Osteoblast (primary cell): ENCODE results near the gene RING1. TPM values are rescaled to one million over a fixed set of nuclear protein-coding genes. Genes with fewer than 3 reads are reported as not detected.

Experiments
- DNase-seq: peaks from one replicate; pipeline ENCODE4 v3.0.0; 2011; ENCODE audit warnings: low spot score, mixed read lengths; ENCODE audit not compliant: insufficient read length; ENCODE audit errors: missing footprints
- H2AFZ ChIP-seq: 2 replicates; pipeline ENCODE4 v1.6.0; 2011; ENCODE audit warnings: mild to moderate bottlenecking, low read length
- H3K27ac ChIP-seq: 2 replicates; pipeline ENCODE4 v1.5.1; 2011; ENCODE audit warnings: mild to moderate bottlenecking, low read depth, low read length, moderate library complexity
- H3K27me3 ChIP-seq: 2 replicates; pipeline ENCODE4 v1.6.0; 2012; ENCODE audit warnings: mild to moderate bottlenecking, control low read depth, inconsistent platforms, low read length, moderate library complexity; ENCODE audit not compliant: insufficient read depth
- H3K36me3 ChIP-seq: 2 replicates; pipeline ENCODE4 v1.5.1; 2011; ENCODE audit warnings: mild to moderate bottlenecking, low read length, control low read depth, moderate library complexity; ENCODE audit not compliant: insufficient read depth
- H3K4me1 ChIP-seq: 2 replicates; pipeline ENCODE4 v1.5.1; 2011; ENCODE audit warnings: mild to moderate bottlenecking, low read length, control low read depth, moderate library complexity; ENCODE audit not compliant: insufficient read depth
- H3K4me2 ChIP-seq: 2 replicates; pipeline ENCODE4 v1.6.0; 2011; ENCODE audit warnings: mild to moderate bottlenecking, low read length; ENCODE audit not compliant: insufficient read depth
- H3K4me3 ChIP-seq: fragments of 200-600 bp; sonication (generic); 3 replicates; pipeline ENCODE4 v1.5.1; 2012; ENCODE audit warnings: mild to moderate bottlenecking, low read length, inconsistent platforms; ENCODE audit not compliant: insufficient read depth
- H3K79me2 ChIP-seq: 2 replicates; pipeline ENCODE4 v1.6.0; 2012; ENCODE audit warnings: mild to moderate bottlenecking, low read length, control low read depth, inconsistent platforms; ENCODE audit not compliant: insufficient read depth
- H3K9me3 ChIP-seq: 2 replicates; pipeline ENCODE4 v1.5.1; 2011; ENCODE audit warnings: low read depth, low read length, control low read depth
- H4K20me1 ChIP-seq: 2 replicates; pipeline ENCODE4 v1.6.0; 2012; ENCODE audit warnings: mild to moderate bottlenecking, low read length, control low read depth; ENCODE audit not compliant: insufficient read depth
- total RNA-seq: library from RNA; depleted of rRNA; stranded (reverse); fragments of >200 nt; gene quantifications from 2 replicates; pipeline ENCODE4 v1.2.3, GENCODE V29; 2012
- TF ChIP-seq, protein P1 (sequence below): IDR thresholded peaks from 2 replicates; pipeline ENCODE4 v1.5.1; 2011; ENCODE audit warnings: mild to moderate bottlenecking, low read depth, low read length, moderate library complexity; ENCODE audit errors: extremely low read depth

RING1 gene
- total RNA-seq, 1 donor = 34.0 TPM

DNA sequence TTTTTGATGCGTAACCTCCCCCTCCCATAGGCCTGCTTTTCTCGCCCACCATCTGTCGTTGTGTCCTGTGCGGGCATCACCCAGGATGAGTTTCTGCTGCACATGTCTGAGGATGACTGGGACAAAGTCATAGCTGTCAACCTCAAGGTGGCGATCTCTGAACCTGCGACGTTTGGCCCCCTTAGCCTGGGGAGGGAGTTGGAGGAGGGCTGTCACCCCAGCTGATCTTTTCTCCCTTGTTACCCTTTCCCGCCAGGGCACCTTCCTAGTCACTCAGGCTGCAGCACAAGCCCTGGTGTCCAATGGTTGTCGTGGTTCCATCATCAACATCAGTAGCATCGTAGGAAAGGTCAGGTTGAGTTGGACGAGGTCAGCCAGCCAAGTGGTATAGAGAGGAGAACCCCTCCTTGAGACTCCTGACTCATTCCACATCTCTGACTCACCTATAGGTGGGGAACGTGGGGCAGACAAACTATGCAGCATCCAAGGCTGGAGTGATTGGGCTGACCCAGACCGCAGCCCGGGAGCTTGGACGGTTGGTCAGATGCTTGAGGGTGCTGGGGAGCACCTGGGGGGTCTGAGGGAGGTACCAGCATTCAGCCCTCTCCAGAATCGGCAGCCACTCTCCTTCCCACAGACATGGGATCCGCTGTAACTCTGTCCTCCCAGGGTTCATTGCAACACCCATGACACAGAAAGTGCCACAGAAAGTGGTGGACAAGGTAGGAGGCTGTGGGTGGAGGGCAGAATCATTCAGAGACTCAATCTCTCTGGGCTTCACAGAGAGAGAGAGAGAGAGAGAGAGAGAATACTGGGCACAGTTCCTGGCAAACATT is 2.9 kb upstream of the RING1 start:
- Histone ChIP-seq H3K27ac (peak overlapping the region; percentile 91), H3K27me3 (no peaks in the 10 kb centered on the region), H3K4me1 (peaks cover 57% of the 10 kb centered on the region), H3K36me3 (peaks cover 36% of the 10 kb centered on the region), H2AFZ (no peak overlapping the region), H3K4me2 (peak overlapping the region; percentile 91), H4K20me1 (peaks cover 29% of the 10 kb centered on the region), H3K9me3 (no peaks in the 10 kb centered on the region), H3K79me2 (peaks cover 46% of the 10 kb centered on the region), H3K4me3 (peak overlapping the region; percentile 77)
- TF ChIP-seq, protein P1, sequence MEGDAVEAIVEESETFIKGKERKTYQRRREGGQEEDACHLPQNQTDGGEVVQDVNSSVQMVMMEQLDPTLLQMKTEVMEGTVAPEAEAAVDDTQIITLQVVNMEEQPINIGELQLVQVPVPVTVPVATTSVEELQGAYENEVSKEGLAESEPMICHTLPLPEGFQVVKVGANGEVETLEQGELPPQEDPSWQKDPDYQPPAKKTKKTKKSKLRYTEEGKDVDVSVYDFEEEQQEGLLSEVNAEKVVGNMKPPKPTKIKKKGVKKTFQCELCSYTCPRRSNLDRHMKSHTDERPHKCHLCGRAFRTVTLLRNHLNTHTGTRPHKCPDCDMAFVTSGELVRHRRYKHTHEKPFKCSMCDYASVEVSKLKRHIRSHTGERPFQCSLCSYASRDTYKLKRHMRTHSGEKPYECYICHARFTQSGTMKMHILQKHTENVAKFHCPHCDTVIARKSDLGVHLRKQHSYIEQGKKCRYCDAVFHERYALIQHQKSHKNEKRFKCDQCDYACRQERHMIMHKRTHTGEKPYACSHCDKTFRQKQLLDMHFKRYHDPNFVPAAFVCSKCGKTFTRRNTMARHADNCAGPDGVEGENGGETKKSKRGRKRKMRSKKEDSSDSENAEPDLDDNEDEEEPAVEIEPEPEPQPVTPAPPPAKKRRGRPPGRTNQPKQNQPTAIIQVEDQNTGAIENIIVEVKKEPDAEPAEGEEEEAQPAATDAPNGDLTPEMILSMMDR = no peak
- DNase-seq = peak; percentile 92

DNA sequence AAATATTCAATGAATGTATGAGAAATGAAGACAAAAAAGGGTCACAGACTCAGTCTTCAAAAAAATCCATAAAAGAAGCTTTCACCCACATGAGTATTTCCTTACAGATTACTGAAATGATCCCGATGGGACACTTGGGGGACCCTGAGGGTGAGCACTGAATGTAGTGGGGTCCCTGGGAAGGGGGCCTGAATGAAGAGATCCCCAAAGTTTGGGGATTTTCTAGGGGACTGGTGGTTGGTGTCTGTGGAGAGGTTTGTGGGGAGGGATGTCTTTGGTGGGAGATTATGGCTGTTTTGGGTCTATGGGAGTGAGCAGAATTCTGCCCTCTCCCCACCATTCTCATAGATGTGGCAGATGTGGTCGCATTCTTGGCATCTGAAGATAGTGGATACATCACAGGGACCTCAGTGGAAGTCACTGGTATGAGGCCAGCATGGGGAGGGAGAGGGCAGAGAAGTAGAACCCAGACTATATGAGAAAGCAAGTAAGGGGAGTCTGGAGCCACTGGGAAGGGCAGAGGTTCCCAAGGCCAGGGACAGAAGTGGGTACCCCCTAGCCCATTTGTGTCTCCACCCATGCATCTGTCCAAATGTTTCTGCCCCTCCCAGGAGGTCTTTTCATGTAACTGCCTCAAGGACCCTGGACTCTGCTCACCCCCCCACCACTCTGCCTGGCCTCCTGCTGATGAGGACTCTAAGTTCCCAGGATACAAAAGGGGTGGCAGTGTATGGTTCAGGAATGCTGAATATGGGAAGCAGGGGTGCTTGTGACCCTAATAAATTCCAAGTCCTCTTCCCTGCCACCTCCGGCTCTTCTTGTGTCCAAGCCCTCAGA is 2.1 kb upstream of the RING1 start:
- Histone ChIP-seq H3K27me3 (no peaks in the 10 kb centered on the region), H3K27ac (peak overlapping the region; percentile 91), H3K4me2 (peak overlapping the region; percentile 17), H3K4me1 (peaks cover 57% of the 10 kb centered on the region), H3K4me3 (no peak overlapping the region), H4K20me1 (peaks cover 29% of the 10 kb centered on the region), H2AFZ (no peak overlapping the region), H3K9me3 (no peaks in the 10 kb centered on the region), H3K36me3 (peaks cover 42% of the 10 kb centered on the region), H3K79me2 (peaks cover 40% of the 10 kb centered on the region)
- TF ChIP-seq, protein P1 = no peak
- DNase-seq = peak; percentile 72

DNA sequence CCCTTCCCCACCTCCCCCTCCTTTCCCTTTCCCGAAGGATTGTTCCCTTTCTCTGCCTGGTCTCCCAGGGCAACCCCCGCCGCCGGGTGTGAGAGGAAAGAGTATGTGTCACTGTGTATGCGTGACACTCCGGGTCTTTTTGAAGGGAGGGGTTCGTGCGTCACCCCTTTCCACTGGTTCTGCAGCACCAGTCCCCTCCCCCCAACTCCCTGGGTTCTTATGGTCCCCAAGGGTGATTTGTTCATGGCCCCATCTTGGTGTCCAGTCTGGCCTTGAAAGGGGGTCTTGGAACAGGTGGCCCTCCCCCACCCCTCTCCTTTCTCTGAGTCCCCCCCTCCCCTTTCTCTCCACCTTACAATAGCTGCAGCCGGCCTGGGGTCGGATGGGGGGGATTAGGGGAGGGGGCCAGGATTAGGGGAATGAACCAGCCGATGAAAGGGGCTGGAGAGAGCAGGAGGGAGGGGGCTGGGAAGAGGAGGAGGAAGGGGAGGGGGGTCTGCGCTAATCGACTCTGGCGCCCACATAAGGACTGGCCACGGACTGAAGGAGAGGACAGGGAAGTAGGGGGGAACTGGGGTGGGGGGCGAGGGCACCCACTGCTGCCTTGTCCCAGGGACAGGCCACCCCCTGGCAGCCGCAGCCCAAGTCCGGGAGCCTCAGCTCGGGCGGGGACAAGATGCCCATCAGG is 1.3 kb upstream of the RING1 start:
- TF ChIP-seq, protein P1 = no peak
- peak overlapping the region; percentile 90 for H3K4me3 ChIP-seq
- H3K79me2 ChIP-seq = peaks cover 32% of the 10 kb centered on the region
- no peaks in the 10 kb centered on the region for H3K9me3 ChIP-seq
- H3K27ac ChIP-seq = peak overlapping the region; percentile 95
- H3K36me3 ChIP-seq = peaks cover 36% of the 10 kb centered on the region
- DNase-seq = peak; percentile 97
- peak overlapping the region; percentile 97 for H3K4me2 ChIP-seq
- H2AFZ ChIP-seq = no peak overlapping the region
- H4K20me1 ChIP-seq = peaks cover 22% of the 10 kb centered on the region
- no peaks in the 10 kb centered on the region for H3K27me3 ChIP-seq
- H3K4me1 ChIP-seq = peaks cover 51% of the 10 kb centered on the region
